PC-9 (cell line): ENCODE results near the gene SUPT5H.

Experiments used
- CTCF ChIP-seq: fragments of 200-600 bp; sonication (generic); conservative IDR thresholded peaks from 2 replicates; pipeline ENCODE4 v1.6.1; 2017; ENCODE audit warnings: mixed run types, antibody characterized with exemption, mild to moderate bottlenecking, moderate library complexity
- EZH2 ChIP-seq: fragments of 200-600 bp; sonication (generic); IDR thresholded peaks from 2 replicates; pipeline ENCODE4 v1.8.0; 2017; ENCODE audit warnings: antibody characterized with exemption, low read depth

GRCh38 chr19:39506944-39507714, 61.7 kb downstream of the SUPT5H start:
- TF ChIP-seq CTCF (no peak), EZH2 (no peak)
